Measurements from ENCODE around the gene TRIM26. TPM values are rescaled to one million over a fixed set of nuclear protein-coding genes. Genes with fewer than 3 reads are reported as not detected.

TRIM26 gene
- total and polyA plus RNA-seq, 9 donors: 10.1 to 19.1 (median 15.4) TPM

DNA sequence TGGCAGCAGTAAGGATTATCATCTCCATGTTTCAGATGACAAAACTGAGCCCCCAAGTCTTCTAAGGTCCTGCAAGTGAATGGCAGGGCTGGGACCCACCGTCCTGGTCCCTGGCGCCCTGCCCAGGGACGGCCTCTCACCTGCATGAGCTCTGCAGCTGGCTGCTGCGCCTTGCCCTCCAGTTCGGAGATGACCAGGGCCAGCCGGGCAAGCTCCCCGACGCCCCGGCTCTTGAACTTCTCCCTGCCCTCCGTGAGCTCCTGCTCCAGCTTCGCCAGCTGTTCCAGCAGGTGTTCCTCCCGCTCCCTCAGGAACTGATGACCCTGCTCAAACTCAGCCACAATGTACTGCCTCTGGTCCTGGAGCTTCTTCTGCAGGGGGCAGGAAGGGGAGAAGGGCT, 16.8 kb downstream of the TRIM26 start:
- WGBS (ENCODE audit: insufficient coverage): 86% methylated on average over 9 of the region's 12 CpGs
- DNase-seq: no peak
- no peaks in the 10 kb centered on the region for H3K4me1 ChIP-seq (ENCODE audit: control insufficient read depth, insufficient read depth, low read length)
- H3K36me3 ChIP-seq (ENCODE audit: control insufficient read depth, insufficient read depth, low read length): peaks cover 60% of the 10 kb centered on the region
- H3K9me3 ChIP-seq (replicated peaks; ENCODE audit: control insufficient read depth, low read depth, low read length): no peaks in the 10 kb centered on the region
- H3K27me3 ChIP-seq (ENCODE audit: control insufficient read depth, insufficient read depth, low read length): no peaks in the 10 kb centered on the region
- no peak overlapping the region for H3K27ac ChIP-seq (ENCODE audit: low read length)
- no peak overlapping the region for H3K4me3 ChIP-seq (ENCODE audit: low read length)

DNA sequence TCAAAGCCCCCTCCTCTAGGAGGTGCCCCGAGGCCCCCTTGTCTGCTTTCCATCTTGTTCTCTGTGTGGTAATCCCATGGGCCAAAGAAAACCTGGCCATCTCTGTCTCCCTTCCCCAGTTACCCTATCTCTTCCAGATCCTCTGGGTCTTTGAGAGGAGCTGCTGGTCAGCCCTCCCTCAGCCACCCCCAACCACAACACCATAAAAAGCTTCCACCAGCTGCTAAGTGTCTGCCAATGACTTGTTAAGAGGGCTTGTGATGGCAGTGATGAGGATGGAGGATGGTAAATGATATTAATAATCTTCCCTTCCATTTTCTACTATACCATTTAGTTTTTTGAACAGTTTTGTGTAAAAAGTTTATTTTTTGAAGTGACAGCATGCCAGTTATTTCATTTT, 17.3 kb downstream of the TRIM26 start:
- no peaks in the 10 kb centered on the region for H3K27me3 ChIP-seq (ENCODE audit: control insufficient read depth, insufficient read depth, low read length)
- H3K27ac ChIP-seq (ENCODE audit: low read length): no peak overlapping the region
- no peak overlapping the region for H3K4me3 ChIP-seq (ENCODE audit: low read length)
- H3K9me3 ChIP-seq (replicated peaks; ENCODE audit: control insufficient read depth, low read depth, low read length): no peaks in the 10 kb centered on the region
- 86% methylated on average over 1 of the region's 1 CpG for WGBS (ENCODE audit: insufficient coverage)
- H3K4me1 ChIP-seq (ENCODE audit: control insufficient read depth, insufficient read depth, low read length): no peaks in the 10 kb centered on the region
- peaks cover 63% of the 10 kb centered on the region for H3K36me3 ChIP-seq (ENCODE audit: control insufficient read depth, insufficient read depth, low read length)
- no peak for DNase-seq

DNA sequence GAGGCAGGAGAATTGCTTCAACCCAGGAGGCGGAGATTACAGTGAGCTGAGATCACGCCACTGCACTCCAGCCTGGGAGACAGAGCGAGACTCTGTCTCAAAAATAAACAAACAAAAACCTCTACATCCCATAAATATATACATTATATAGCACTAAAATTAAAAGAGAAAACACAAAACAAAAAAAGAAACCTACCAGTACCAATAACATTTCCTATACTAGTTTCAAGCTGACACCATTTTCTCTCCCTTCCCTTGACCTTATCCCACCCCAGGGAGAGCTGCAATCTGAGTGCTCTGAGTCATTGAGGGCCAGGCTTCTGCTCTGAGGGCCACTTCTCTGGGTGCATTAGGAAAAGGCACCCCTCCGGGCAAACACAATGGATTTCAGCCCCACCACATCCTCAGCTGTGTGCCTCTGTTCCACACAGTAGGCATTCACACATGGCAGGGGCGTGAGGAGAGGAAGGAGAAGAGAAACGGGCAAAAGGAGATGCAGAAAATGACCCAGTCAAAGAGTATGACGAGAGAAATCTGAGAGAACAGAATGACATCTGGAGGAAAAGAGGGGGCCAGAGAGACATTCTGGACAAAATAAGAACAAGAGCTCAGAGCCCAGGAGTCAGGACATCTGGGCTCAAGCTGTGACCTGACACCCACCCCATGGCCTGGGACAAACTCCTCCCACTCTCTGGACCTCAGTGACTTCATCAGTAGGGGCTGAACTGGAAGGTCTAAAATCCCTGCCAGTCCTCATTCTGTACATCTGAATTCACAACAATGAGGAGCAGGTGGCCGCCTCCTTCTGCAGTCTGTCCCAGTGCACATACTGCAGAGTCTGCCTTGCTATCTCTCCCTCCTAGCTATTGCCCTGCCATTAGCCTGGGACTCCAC, 18.2 kb downstream of the TRIM26 start:
- DNase-seq: no peak
- Histone ChIP-seq H3K27ac (ENCODE audit: low read length) (no peak overlapping the region), H3K27me3 (ENCODE audit: control insufficient read depth, insufficient read depth, low read length) (no peaks in the 10 kb centered on the region), H3K4me3 (ENCODE audit: low read length) (no peak overlapping the region), H3K9me3 (replicated peaks; ENCODE audit: control insufficient read depth, low read depth, low read length) (no peaks in the 10 kb centered on the region), H3K4me1 (ENCODE audit: control insufficient read depth, insufficient read depth, low read length) (no peaks in the 10 kb centered on the region), H3K36me3 (ENCODE audit: control insufficient read depth, insufficient read depth, low read length) (peaks cover 63% of the 10 kb centered on the region)
- WGBS (ENCODE audit: insufficient coverage): 76% methylated on average over 4 of the region's 8 CpGs

DNA sequence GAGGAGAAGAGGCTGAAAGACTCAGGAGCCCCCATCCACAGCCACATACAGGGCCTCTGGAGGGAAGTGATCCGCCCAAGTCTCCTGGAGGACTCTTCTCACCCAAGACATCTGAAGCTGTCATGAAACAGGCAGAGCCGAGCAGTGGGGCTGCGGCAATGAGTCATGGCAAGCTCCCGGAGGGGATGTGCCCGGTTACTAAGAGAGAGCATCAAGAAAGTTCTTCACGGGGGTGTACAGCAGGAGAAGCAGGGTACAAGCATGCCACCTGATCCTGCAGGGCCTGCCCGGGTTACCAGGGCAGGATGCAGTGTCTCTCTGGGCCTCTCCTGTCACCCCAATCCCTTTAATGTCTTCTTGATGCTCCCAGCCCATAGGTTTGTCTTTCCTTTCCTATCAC, 21.1 kb downstream of the TRIM26 start:
- Histone ChIP-seq H3K9me3 (replicated peaks; ENCODE audit: control insufficient read depth, low read depth, low read length) (no peaks in the 10 kb centered on the region), H3K27ac (ENCODE audit: low read length) (no peak overlapping the region), H3K4me1 (ENCODE audit: control insufficient read depth, insufficient read depth, low read length) (no peaks in the 10 kb centered on the region), H3K27me3 (ENCODE audit: control insufficient read depth, insufficient read depth, low read length) (no peaks in the 10 kb centered on the region), H3K36me3 (ENCODE audit: control insufficient read depth, insufficient read depth, low read length) (peaks cover 62% of the 10 kb centered on the region), H3K4me3 (ENCODE audit: low read length) (no peak overlapping the region)
- WGBS (ENCODE audit: insufficient coverage): 94% methylated on average over 6 of the region's 7 CpGs
- DNase-seq: no peak

DNA sequence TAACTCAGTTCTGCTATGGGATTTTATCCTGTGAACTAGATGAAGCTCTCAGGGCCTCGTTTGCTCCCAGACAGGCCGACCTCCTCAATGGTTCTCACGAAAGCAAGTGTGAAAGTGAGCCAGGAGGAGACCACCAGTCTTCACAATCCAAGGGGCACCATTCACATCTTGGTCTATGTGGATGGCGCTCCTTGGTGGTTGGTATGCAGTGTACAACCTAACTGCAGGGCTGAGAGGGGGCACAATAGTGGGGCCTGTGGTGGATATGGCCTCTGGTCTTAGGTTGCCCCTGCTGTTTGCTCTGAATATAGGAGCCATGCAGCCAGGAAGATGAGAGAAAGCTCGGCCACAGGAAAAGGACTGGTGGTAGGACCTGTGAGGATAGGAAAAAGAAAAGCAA, 24.7 kb downstream of the TRIM26 start:
- no peak overlapping the region for H3K4me3 ChIP-seq (ENCODE audit: low read length)
- no peak for DNase-seq
- no peaks in the 10 kb centered on the region for H3K4me1 ChIP-seq (ENCODE audit: control insufficient read depth, insufficient read depth, low read length)
- H3K36me3 ChIP-seq (ENCODE audit: control insufficient read depth, insufficient read depth, low read length): peaks cover 55% of the 10 kb centered on the region
- 87% methylated on average over 2 of the region's 5 CpGs for WGBS (ENCODE audit: insufficient coverage)
- no peaks in the 10 kb centered on the region for H3K27me3 ChIP-seq (ENCODE audit: control insufficient read depth, insufficient read depth, low read length)
- no peaks in the 10 kb centered on the region for H3K9me3 ChIP-seq (replicated peaks; ENCODE audit: control insufficient read depth, low read depth, low read length)
- H3K27ac ChIP-seq (ENCODE audit: low read length): no peak overlapping the region

DNA sequence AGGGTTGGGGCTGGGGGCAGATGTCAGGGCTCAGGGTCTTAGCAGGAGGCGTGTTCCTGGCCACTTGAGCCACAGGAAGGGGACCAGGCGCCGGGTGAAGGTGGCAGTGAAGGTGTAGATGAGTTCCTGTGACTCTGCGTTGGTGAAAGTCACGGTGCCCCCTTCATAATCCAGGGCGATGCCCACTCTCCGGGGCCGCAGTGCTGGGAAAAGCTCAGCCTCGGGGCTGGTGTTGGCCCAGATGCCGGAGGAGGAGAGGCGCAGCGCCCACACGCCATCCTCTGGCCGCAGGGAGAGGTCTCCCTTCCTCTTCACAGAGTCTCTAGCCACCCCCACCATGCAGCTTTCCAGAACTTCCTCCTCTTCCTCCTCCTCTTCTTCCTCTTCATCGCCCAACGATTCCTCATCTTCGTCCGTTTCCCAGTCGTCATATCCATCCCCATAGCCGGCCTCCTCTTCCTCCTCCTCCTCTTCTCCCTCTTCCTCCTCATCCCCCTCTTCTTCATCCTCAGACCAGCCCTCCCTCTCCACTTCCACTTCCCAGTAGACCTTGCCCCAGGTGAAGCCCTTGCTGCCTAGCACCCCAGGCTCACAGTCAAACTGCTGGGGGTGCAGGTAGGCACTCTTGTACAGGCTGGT, 27.2 kb downstream of the TRIM26 start:
- Histone ChIP-seq H3K27me3 (ENCODE audit: control insufficient read depth, insufficient read depth, low read length) (no peaks in the 10 kb centered on the region), H3K9me3 (replicated peaks; ENCODE audit: control insufficient read depth, low read depth, low read length) (peaks cover 2% of the 10 kb centered on the region), H3K4me1 (ENCODE audit: control insufficient read depth, insufficient read depth, low read length) (no peaks in the 10 kb centered on the region), H3K27ac (ENCODE audit: low read length) (no peak overlapping the region), H3K36me3 (ENCODE audit: control insufficient read depth, insufficient read depth, low read length) (peaks cover 44% of the 10 kb centered on the region), H3K4me3 (ENCODE audit: low read length) (no peak overlapping the region)
- no peak for DNase-seq
- WGBS (ENCODE audit: insufficient coverage): 96% methylated on average over 19 of the region's 20 CpGs

DNA sequence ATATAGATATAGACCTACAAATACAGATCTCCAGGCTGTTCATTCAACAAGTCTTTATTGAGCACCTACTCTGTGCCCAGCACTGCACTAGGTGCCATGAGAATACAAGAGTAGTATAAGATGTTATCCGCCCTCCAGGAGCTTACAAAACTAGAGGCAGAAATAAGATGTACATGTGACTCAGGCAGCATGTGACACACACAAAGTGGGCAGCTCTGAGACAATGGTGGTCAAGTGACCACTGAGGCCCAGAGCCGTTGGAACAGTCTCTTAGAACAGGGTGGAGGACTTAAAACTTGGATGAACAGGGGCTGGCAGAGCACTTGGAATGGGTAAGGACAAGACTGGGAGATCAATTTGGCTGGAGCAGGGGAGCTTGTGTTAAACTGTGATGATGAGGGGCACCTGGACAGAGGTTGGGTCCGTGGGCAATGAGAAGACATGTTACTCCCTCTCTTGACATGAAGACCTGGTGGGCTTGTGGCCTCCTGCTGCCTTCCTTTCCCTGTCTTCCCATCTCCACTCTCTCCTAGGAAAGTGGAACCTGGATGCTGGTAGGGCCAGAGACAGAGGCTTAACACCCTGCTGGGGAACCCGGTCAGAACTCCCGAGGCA, 28.7 kb downstream of the TRIM26 start:
- H3K36me3 ChIP-seq (ENCODE audit: control insufficient read depth, insufficient read depth, low read length): peaks cover 32% of the 10 kb centered on the region
- H3K9me3 ChIP-seq (replicated peaks; ENCODE audit: control insufficient read depth, low read depth, low read length): peaks cover 11% of the 10 kb centered on the region
- H3K27me3 ChIP-seq (ENCODE audit: control insufficient read depth, insufficient read depth, low read length): no peaks in the 10 kb centered on the region
- no peak overlapping the region for H3K4me3 ChIP-seq (ENCODE audit: low read length)
- 96% methylated on average over 2 of the region's 5 CpGs for WGBS (ENCODE audit: insufficient coverage)
- no peak for DNase-seq
- no peaks in the 10 kb centered on the region for H3K4me1 ChIP-seq (ENCODE audit: control insufficient read depth, insufficient read depth, low read length)
- no peak overlapping the region for H3K27ac ChIP-seq (ENCODE audit: low read length)

DNA sequence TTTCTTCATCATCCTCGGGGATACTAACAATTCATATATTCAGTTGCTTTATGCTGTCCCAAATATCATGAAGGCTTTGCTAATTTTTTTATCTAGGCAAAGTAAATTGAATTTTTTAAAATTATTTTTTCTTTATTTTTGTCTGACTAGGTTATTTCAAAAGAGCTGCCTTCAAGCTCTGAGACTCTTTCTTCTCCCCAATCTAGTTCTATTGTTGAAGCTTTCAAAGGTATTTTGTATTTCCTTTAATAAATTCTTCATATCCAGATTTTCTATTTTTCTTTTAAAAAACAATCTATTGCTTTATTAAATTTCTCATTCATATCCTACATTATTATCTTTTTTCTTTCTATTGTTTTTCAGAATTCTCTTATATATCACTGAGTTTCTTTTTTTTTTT, 33.1 kb downstream of the TRIM26 start:
- H3K4me1 ChIP-seq (ENCODE audit: control insufficient read depth, insufficient read depth, low read length): no peaks in the 10 kb centered on the region
- peaks cover 12% of the 10 kb centered on the region for H3K9me3 ChIP-seq (replicated peaks; ENCODE audit: control insufficient read depth, low read depth, low read length)
- DNase-seq: no peak
- H3K4me3 ChIP-seq (ENCODE audit: low read length): no peak overlapping the region
- peaks cover 2% of the 10 kb centered on the region for H3K36me3 ChIP-seq (ENCODE audit: control insufficient read depth, insufficient read depth, low read length)
- H3K27ac ChIP-seq (ENCODE audit: low read length): no peak overlapping the region
- H3K27me3 ChIP-seq (ENCODE audit: control insufficient read depth, insufficient read depth, low read length): peaks cover 3% of the 10 kb centered on the region
- WGBS (ENCODE audit: insufficient coverage): no CpG with 5 or more reads among the region's 1 CpG

DNA sequence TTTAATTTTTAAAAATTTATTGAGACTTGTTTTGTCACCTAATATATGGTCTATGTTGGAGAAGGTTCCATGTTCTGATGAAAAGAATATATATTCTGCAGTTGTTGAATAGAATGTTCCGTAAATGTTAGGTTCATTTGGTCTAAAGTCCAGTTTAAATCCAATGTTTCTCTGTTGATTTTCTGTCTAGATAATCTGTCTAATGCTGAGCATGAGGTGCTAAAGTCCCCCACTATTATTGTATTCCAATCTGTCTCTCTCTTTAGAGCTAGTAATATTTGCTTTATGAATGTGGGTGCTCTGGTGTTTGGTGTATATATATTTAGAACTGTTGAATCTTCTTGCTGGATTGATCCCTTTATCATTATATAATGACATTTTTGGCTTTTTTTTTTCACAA, 34.4 kb downstream of the TRIM26 start:
- H3K36me3 ChIP-seq (ENCODE audit: control insufficient read depth, insufficient read depth, low read length): no peaks in the 10 kb centered on the region
- no peak overlapping the region for H3K4me3 ChIP-seq (ENCODE audit: low read length)
- no peak for DNase-seq
- no peaks in the 10 kb centered on the region for H3K4me1 ChIP-seq (ENCODE audit: control insufficient read depth, insufficient read depth, low read length)
- H3K9me3 ChIP-seq (replicated peaks; ENCODE audit: control insufficient read depth, low read depth, low read length): peaks cover 12% of the 10 kb centered on the region
- peaks cover 5% of the 10 kb centered on the region for H3K27me3 ChIP-seq (ENCODE audit: control insufficient read depth, insufficient read depth, low read length)
- no CpG with 5 or more reads among the region's 1 CpG for WGBS (ENCODE audit: insufficient coverage)
- no peak overlapping the region for H3K27ac ChIP-seq (ENCODE audit: low read length)

DNA sequence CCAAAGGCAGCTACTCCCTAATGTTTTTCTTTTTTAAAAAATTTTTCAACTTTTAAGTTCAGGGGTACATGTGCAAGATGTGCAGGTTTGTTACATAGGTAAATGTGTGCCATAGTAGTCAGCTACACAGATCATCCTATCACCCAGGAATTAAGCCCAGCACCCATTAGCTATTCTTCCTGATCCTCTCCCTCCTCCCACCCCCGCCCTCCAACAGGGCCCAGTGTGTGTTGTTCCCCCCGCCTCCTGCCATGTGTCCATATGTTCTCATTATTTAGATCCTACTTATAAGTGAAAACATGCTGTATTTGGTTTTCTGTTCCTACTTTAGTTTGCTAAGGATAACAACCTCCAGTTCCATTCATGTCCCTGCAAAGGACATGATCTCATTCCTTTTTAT, 37.4 kb downstream of the TRIM26 start:
- no peak overlapping the region for H3K27ac ChIP-seq (ENCODE audit: low read length)
- H3K9me3 ChIP-seq (replicated peaks; ENCODE audit: control insufficient read depth, low read depth, low read length): peaks cover 8% of the 10 kb centered on the region
- no peak overlapping the region for H3K4me3 ChIP-seq (ENCODE audit: low read length)
- DNase-seq: no peak
- H3K36me3 ChIP-seq (ENCODE audit: control insufficient read depth, insufficient read depth, low read length): no peaks in the 10 kb centered on the region
- H3K27me3 ChIP-seq (ENCODE audit: control insufficient read depth, insufficient read depth, low read length): peaks cover 32% of the 10 kb centered on the region
- H3K4me1 ChIP-seq (ENCODE audit: control insufficient read depth, insufficient read depth, low read length): peaks cover 9% of the 10 kb centered on the region
- WGBS (ENCODE audit: insufficient coverage): no CpG with 5 or more reads among the region's 2 CpGs

Data from muscle of leg (tissue), 11 donors.